WERI-Rb-1 (cell line): ENCODE measurements around the gene PRR12.

Experiments used
- DNase-seq: peaks from one replicate; pipeline ENCODE4 v3.0.0-alpha.2; 2020
- H3K27ac ChIP-seq: fragments of 250-450 bp; sonication (Bioruptor Pico); 2 replicates; pipeline ENCODE4 v1.5.1; 2020; ENCODE audit warnings: mild to moderate bottlenecking, moderate library complexity
- H3K27me3 ChIP-seq: fragments of 250-450 bp; sonication (Bioruptor Pico); 2 replicates; pipeline ENCODE4 v1.5.1; 2021; ENCODE audit warnings: mild to moderate bottlenecking, low read depth, moderate library complexity; ENCODE audit not compliant: insufficient read depth, severe bottlenecking
- H3K36me3 ChIP-seq: fragments of 250-450 bp; sonication (Bioruptor Pico); 2 replicates; pipeline ENCODE4 v1.5.1; 2020; ENCODE audit warnings: mild to moderate bottlenecking, moderate library complexity
- H3K4me3 ChIP-seq: 2 replicates; pipeline ENCODE4 v1.5.1; 2011; ENCODE audit warnings: low read depth, mild to moderate bottlenecking, control low read depth, low read length
- H3K9me3 ChIP-seq: fragments of 250-450 bp; sonication (Bioruptor Pico); 2 replicates; pipeline ENCODE4 v1.5.1; 2021; ENCODE audit warnings: mild to moderate bottlenecking, moderate library complexity; ENCODE audit not compliant: severe bottlenecking
- CTCF ChIP-seq: IDR thresholded peaks from 2 replicates; pipeline ENCODE4 v1.5.1; 2011; ENCODE audit warnings: low read depth, mild to moderate bottlenecking, control low read depth, inconsistent platforms, low read length

The PRR12 gene

GRCh38 chr19:49651820-49652550, 61.0 kb downstream of the PRR12 start:
- H3K4me3 ChIP-seq = no peak overlapping the region
- H3K36me3 ChIP-seq = peaks cover 76% of the 10 kb centered on the region
- no peak for DNase-seq
- no peak for TF ChIP-seq CTCF
- no peak overlapping the region for H3K27ac ChIP-seq
- no peaks in the 10 kb centered on the region for H3K9me3 ChIP-seq
- no peaks in the 10 kb centered on the region for H3K27me3 ChIP-seq

- Histone ChIP-seq H3K36me3 (peaks cover 77% of the 10 kb centered on the region), H3K4me3 (no peak overlapping the region), H3K27ac (no peak overlapping the region), H3K27me3 (no peaks in the 10 kb centered on the region), H3K9me3 (no peaks in the 10 kb centered on the region)
- TF ChIP-seq CTCF = no peak
- DNase-seq = no peak
Observed at GRCh38 chr19:49652551-49653465, 61.8 kb downstream of the PRR12 start.

GRCh38 chr19:49653466-49653806, 62.5 kb downstream of the PRR12 start:
- Histone ChIP-seq H3K27ac (no peak overlapping the region), H3K9me3 (no peaks in the 10 kb centered on the region), H3K27me3 (no peaks in the 10 kb centered on the region), H3K36me3 (peaks cover 78% of the 10 kb centered on the region), H3K4me3 (no peak overlapping the region)
- no peak for TF ChIP-seq CTCF
- DNase-seq = no peak

- no peaks in the 10 kb centered on the region for H3K27me3 ChIP-seq
- DNase-seq = no peak
- TF ChIP-seq CTCF = no peak
- H3K27ac ChIP-seq = no peak overlapping the region
- H3K36me3 ChIP-seq = peaks cover 78% of the 10 kb centered on the region
- H3K9me3 ChIP-seq = no peaks in the 10 kb centered on the region
- no peak overlapping the region for H3K4me3 ChIP-seq
Observed at GRCh38 chr19:49654581-49654980, 63.6 kb downstream of the PRR12 start.

- DNase-seq = no peak
- peaks cover 79% of the 10 kb centered on the region for H3K36me3 ChIP-seq
- no peak overlapping the region for H3K4me3 ChIP-seq
- no peaks in the 10 kb centered on the region for H3K9me3 ChIP-seq
- no peak for TF ChIP-seq CTCF
- no peaks in the 10 kb centered on the region for H3K27me3 ChIP-seq
- H3K27ac ChIP-seq = no peak overlapping the region
Observed at GRCh38 chr19:49655570-49656455, 64.8 kb downstream of the PRR12 start.
